K562 (cell line): Measurements from ENCODE around the gene APLP1. TPM values are rescaled to one million over a fixed set of nuclear protein-coding genes. Genes with fewer than 3 reads are reported as not detected.

Source experiments
- ATAC-seq: fragments of 200-7000 bp; cut with Tn5 transposase; 3 replicates; pipeline ENCODE4 v1.9.1; 2020; ENCODE audit warnings: moderate library complexity
- BruUV-seq: library from RNA; stranded (reverse); fragments of 400-500 nt; replicated peaks from 2 replicates; lab custom pipeline; 2021; lab: Mats Ljungman, UMichigan
- CTCF ChIA-PET: fragments of 300-600 bp; formaldehyde crosslinking; extraction: SDS; loops from one replicate; lab custom pipeline; 2021; ENCODE audit warnings: low intra/inter-chr PET ratio; lab: Yijun Ruan, JAX
- POLR2A ChIA-PET: fragments of 300-600, 350-650 bp; sonication (Branson Sonifier 250); formaldehyde crosslinking; extraction: SDS; loops from one replicate; lab custom pipeline; 2021; ENCODE audit warnings: antibody characterized with exemption, inconsistent platforms; lab: Yijun Ruan, JAX
- DNase-seq, 4 experiments: peaks; one replicate each; pipeline versions ENCODE4 v3.0.0 to v3.0.0-alpha.2; 2011 to 2018; ENCODE audit warnings: low spot score in 3 of 4, mixed read lengths in 3 of 4; ENCODE audit errors: extremely low read depth in 1 of 4
- FAIRE-seq: peaks from 2 replicates; lab custom pipeline; 2011; peaks lifted over from hg19 to GRCh38; lab: Jason Lieb, UNC
- H2AFZ ChIP-seq: 2 replicates; pipeline ENCODE4 v1.6.0; 2011; ENCODE audit warnings: low read depth, low read length, control low read depth, inconsistent platforms
- H3K27ac ChIP-seq: fragments of 200-600 bp; 3 replicates; pipeline ENCODE4 v1.8.0; 2011; ENCODE audit warnings: low read depth, mild to moderate bottlenecking, control low read depth, inconsistent platforms, low read length, moderate library complexity, mixed read lengths; ENCODE audit errors: extremely low read depth
- H3K27me3 ChIP-seq, 2 experiments: fragments of 300-600 bp in 1 of 2; 2 replicates in 1 of 2; 3 replicates in 1 of 2; pipeline versions ENCODE4 v1.6.0 to v1.8.0; 2011; ENCODE audit warnings: inconsistent platforms in 2 of 2, low read length in 2 of 2, mild to moderate bottlenecking in 1 of 2, mixed read lengths in 1 of 2, moderate library complexity in 1 of 2; ENCODE audit not compliant: control insufficient read depth in 2 of 2, insufficient read depth in 2 of 2
- H3K36me3 ChIP-seq: fragments of 300-600 bp; 3 replicates; pipeline ENCODE4 v1.8.0; 2011; ENCODE audit warnings: mild to moderate bottlenecking, low read length, inconsistent platforms; ENCODE audit not compliant: control insufficient read depth, insufficient read depth
- H3K4me1 ChIP-seq, 2 experiments: fragments of 200-600 bp in 1 of 2; replicated peaks in 1 of 2; 2 replicates in 1 of 2; 3 replicates in 1 of 2; pipeline versions ENCODE4 v1.5.1 to v1.8.0; 2011; ENCODE audit warnings: inconsistent platforms in 2 of 2, low read length in 2 of 2, mild to moderate bottlenecking in 1 of 2, mixed read lengths in 1 of 2, moderate library complexity in 1 of 2; ENCODE audit not compliant: control insufficient read depth in 2 of 2, insufficient read depth in 2 of 2
- H3K4me2 ChIP-seq: 2 replicates; pipeline ENCODE4 v1.6.1; 2011; ENCODE audit warnings: low read length, control low read depth, inconsistent platforms, mixed read lengths; ENCODE audit not compliant: insufficient read depth
- H3K4me3 ChIP-seq: fragments of 200-600 bp; sonication (generic), shearing (Covaris generic); 2 replicates; pipeline ENCODE4 v1.5.1; 2016; ENCODE audit warnings: control low read depth, inconsistent platforms
- H3K79me2 ChIP-seq: fragments of 200-600 bp; 3 replicates; pipeline ENCODE4 v1.8.0; 2011; ENCODE audit warnings: low read length, inconsistent platforms; ENCODE audit not compliant: control insufficient read depth, insufficient read depth
- H3K9ac ChIP-seq, 2 experiments: 2 replicates each; pipeline versions ENCODE4 v1.6.0 to v1.6.1; 2011; ENCODE audit warnings: low read depth in 2 of 2, low read length in 2 of 2, control low read depth in 1 of 2, inconsistent platforms in 1 of 2, mild to moderate bottlenecking in 1 of 2, mixed read lengths in 1 of 2; ENCODE audit not compliant: insufficient read depth in 1 of 2
- H3K9me1 ChIP-seq: one replicate; pipeline ENCODE4 v1.6.0; 2011; ENCODE audit warnings: inconsistent platforms, mild to moderate bottlenecking, low read length, moderate library complexity; ENCODE audit not compliant: control insufficient read depth, insufficient read depth
- H3K9me3 ChIP-seq: replicated peaks from 2 replicates; pipeline ENCODE4 v1.5.1; 2011; ENCODE audit warnings: low read depth, low read length, inconsistent platforms; ENCODE audit not compliant: control insufficient read depth, insufficient read depth
- H4K20me1 ChIP-seq: replicated peaks from 2 replicates; pipeline ENCODE4 v1.6.1; 2011; ENCODE audit warnings: low read length, inconsistent platforms, mixed read lengths; ENCODE audit not compliant: control insufficient read depth, insufficient read depth
- POLR2AphosphoS2 ChIP-seq: IDR thresholded peaks from 2 replicates; pipeline ENCODE4 v1.6.1; 2012; ENCODE audit warnings: low read length, improper control_type of control experiment
- WGBS: fragments of 100-300 bp; shearing (Covaris generic); methylation state at CpG from one replicate; pipeline ENCODE4 v1.1.6; 2016; ENCODE audit warnings: low coverage, mixed read lengths; ENCODE audit not compliant: insufficient coverage; ENCODE audit errors: missing lambda C conversion rate; 5-methylcytosine and 5-hydroxymethylcytosine counted together
- in situ Hi-C: fragments of 300-500 bp; cut with MboI; formaldehyde crosslinking; loops from 4 replicates; pipeline ENCODE4 v1.15.0; 2018; ENCODE audit warnings: inconsistent platforms, mixed read lengths
- intact Hi-C: fragments of 100-400 bp; cut with micrococcal nuclease; formaldehyde crosslinking; loops from 2 replicates; pipeline ENCODE4 v1.14.2; 2022
- polyA plus RNA-seq, 8 experiments: library from polyadenylated mRNA; depleted of rRNA in 4 of 8; stranded (reverse) in 5 of 8; unstranded in 3 of 8; fragments of >200 nt; fragmentation: Nextera tagmentation in 2 of 8; fragmentation: Illumina TruSeq in 1 of 8; extraction: Ambion mirVana in 2 of 8; extraction: Trizol in 1 of 8; gene quantifications; 2 replicates each; pipeline versions ENCODE4 v1.2.1 to v1.2.3, GENCODE V29; 2011 to 2014; ENCODE audit warnings: inconsistent platforms in 1 of 8, missing spikeins in 1 of 8
- total RNA-seq, 7 experiments: library from RNA; depleted of rRNA in 6 of 7; stranded (reverse); fragments of >200 nt in 6 of 7; fragmentation: Illumina TruSeq in 2 of 7; extraction: Trizol in 2 of 7; gene quantifications; 2 replicates each; pipeline versions ENCODE4 v1.2.1 to v1.2.3, GENCODE V29; 2011 to 2021; ENCODE audit warnings: low replicate concordance in 1 of 7
- TF ChIP-seq, protein P1 (sequence below): sonication (generic); formaldehyde crosslinking; IDR thresholded peaks from 2 replicates; pipeline ENCODE4 v1.8.1; 2023; ENCODE audit warnings: missing genetic modification reagents, mild to moderate bottlenecking, borderline replicate concordance

APLP1 gene
- total and polyA plus RNA-seq, 9 of the 15 experiments (the other 6 are each of a cell fraction or from before 2014, with no cell fraction given): 0.69 to 9.9 (median 4.7) TPM

DNA sequence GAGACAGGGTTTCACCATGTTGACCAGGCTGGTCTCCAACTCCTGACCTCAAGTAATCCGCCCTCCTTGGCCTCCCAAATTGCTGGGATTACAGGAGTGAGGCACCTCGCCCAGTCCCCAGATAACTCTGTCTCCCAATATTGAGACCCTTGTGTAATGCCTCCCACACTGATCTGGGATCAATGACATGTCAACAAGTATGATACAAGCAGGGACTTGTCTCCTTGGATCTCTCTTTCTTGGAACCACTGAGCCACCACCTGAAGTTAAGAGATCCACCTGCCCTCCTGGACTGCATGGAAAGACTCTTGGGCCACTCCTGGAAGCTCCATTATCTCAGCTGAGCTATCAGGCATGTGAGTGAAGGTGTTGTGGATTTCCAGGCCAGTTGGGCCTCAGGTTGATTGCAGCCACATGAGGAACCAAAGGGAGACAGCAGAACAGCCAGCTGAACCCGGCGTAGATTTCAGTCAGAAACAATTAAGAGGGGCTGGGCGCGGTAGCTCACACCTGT is 16.9 kb downstream of the APLP1 start:
- H3K27me3 ChIP-seq: no peaks in the 10 kb centered on the region
- H3K79me2 ChIP-seq: no peaks in the 10 kb centered on the region
- CTCF ChIA-PET: interaction anchor here (0.6 kb wide), 1 partner anchor 46 kb away, joined by 3 read pairs; no protein-coding TSS in a partner anchor
- in situ Hi-C loops: loop anchor here (5.0 kb wide), 1 partner anchor 47 kb away; no protein-coding TSS in a partner anchor
- no peak overlapping the region for H3K9ac ChIP-seq
- intact Hi-C loops: no loop called here
- POLR2A ChIA-PET: interaction anchor here (0.7 kb wide), 1 partner anchor 9 kb away, joined by 3 read pairs; no protein-coding TSS in a partner anchor
- H3K4me2 ChIP-seq: no peak overlapping the region
- DNase-seq (no peak), FAIRE-seq (no peak), ATAC-seq (no peak)
- peaks cover 25% of the 10 kb centered on the region; the same call in 2 of the 3 replicates for H3K36me3 ChIP-seq
- peaks cover 0 to 5% of the 10 kb centered on the region in 2 experiments; a peak in 1 of 5 replicates for H3K4me1 ChIP-seq
- no peaks in the 10 kb centered on the region for H4K20me1 ChIP-seq
- H3K27ac ChIP-seq: no peak overlapping the region
- 43% methylated on average over 6 of the region's 6 CpGs for WGBS
- H3K4me3 ChIP-seq: no peak overlapping the region
- H2AFZ ChIP-seq: no peak overlapping the region
- H3K9me1 ChIP-seq: no peaks in the 10 kb centered on the region
- no TSS peak for BruUV-seq
- TF ChIP-seq, protein P1, sequence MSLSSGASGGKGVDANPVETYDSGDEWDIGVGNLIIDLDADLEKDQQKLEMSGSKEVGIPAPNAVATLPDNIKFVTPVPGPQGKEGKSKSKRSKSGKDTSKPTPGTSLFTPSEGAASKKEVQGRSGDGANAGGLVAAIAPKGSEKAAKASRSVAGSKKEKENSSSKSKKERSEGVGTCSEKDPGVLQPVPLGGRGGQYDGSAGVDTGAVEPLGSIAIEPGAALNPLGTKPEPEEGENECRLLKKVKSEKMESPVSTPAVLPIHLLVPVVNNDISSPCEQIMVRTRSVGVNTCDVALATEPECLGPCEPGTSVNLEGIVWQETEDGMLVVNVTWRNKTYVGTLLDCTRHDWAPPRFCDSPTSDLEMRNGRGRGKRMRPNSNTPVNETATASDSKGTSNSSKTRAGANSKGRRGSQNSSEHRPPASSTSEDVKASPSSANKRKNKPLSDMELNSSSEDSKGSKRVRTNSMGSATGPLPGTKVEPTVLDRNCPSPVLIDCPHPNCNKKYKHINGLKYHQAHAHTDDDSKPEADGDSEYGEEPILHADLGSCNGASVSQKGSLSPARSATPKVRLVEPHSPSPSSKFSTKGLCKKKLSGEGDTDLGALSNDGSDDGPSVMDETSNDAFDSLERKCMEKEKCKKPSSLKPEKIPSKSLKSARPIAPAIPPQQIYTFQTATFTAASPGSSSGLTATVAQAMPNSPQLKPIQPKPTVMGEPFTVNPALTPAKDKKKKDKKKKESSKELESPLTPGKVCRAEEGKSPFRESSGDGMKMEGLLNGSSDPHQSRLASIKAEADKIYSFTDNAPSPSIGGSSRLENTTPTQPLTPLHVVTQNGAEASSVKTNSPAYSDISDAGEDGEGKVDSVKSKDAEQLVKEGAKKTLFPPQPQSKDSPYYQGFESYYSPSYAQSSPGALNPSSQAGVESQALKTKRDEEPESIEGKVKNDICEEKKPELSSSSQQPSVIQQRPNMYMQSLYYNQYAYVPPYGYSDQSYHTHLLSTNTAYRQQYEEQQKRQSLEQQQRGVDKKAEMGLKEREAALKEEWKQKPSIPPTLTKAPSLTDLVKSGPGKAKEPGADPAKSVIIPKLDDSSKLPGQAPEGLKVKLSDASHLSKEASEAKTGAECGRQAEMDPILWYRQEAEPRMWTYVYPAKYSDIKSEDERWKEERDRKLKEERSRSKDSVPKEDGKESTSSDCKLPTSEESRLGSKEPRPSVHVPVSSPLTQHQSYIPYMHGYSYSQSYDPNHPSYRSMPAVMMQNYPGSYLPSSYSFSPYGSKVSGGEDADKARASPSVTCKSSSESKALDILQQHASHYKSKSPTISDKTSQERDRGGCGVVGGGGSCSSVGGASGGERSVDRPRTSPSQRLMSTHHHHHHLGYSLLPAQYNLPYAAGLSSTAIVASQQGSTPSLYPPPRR (CRISPR knock-in tag): no peak
- TF ChIP-seq POLR2AphosphoS2: 0 out of 2 replicates have a peak, but pooled peaks have one; percentile 27
- H3K9me3 ChIP-seq: no peaks in the 10 kb centered on the region
